Left lobe of liver (tissue), 2 donors: ENCODE data around the gene HLA-DQA1. TPM values are rescaled to one million over a fixed set of nuclear protein-coding genes. Genes with fewer than 3 reads are reported as not detected.
"Not testable (repeated sequence)": the region's sequence is repeated elsewhere in the genome, so short reads cannot be mapped to it uniquely, and the experiment has no call there.

ENCODE experiments used
- ATAC-seq: fragments of 200-7000 bp; cut with Tn5 transposase; one replicate; pipeline ENCODE4 v1.9.1; 2020; ENCODE audit warnings: mild to moderate bottlenecking, moderate library complexity
- DNase-seq: peaks from one replicate; pipeline ENCODE4 v3.0.0-alpha.2; 2020; ENCODE audit warnings: low spot score
- total RNA-seq: library from RNA; stranded (reverse); gene quantifications from one replicate; pipeline ENCODE4 v1.2.1, GENCODE V29; 2021
- donor health status: DM: no; HTN: no; CAD: no; lungs with moderate emphysema.
- donor health status: DM: no; HTN: yes; CAD: no.

HLA-DQA1 gene
- total RNA-seq, result 1.2 TPM

GRCh38 chr6:32637219-32637880 lies at the start of gene HLA-DQA1:
Gene HLA-DQA1 (plus strand): TSS chr6:32637406. CDS start chr6:32637459, 53 bp downstream.
- no peak for DNase-seq
- no peak for ATAC-seq

- DNase-seq (no peak), ATAC-seq (no peak)
Measured at GRCh38 chr6:32588156-32588555, 49.0 kb upstream of the HLA-DQA1 start.

DNA sequence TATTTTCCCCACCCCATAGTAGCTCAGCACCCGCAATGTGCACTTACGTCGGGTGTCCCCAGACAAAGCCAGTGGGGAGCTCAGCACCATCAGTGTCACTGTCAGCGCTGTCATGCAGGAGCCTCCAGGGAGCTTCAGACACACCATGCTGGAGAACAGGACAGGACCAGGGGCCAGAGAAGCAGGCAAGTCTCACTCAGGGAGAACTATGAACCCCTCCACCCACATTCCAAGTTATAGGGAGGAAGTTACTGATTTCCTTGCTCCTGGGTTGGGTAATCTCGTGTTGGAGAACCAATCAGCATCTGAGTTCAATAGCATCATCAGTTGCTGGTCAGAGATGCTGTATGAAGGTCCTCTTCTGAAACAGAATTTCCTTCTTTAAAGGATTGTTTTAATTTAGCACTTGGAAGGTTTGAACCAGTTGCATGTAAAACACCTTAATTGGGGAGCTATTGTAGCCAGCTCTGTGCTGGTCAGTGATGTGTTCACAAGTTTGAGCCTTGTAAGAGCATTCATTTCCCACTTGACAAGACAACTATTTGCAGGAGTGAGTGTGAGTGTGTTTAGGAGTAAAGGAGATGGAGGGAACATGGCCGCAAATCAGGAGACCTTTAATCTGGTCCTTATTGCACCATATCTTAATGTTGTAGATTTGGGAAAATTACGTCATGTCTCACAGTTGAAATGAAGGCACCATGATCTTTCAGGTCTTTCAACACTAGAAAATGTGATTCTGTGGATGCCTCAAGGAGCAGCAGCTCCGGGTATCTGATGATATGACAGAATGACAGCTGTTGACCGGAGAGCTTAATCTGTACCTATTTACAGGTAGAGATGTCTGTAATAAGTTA lies 47.4 kb upstream of the HLA-DQA1 start, which contains the start of gene HLA-DRB1:
Gene HLA-DRB1 (minus strand): TSS at position 253 of the 854 bp plus-strand sequence. CDS start 106 bp downstream, at position 147.
- ATAC-seq, result peak; percentile 98
- DNase-seq, result no peak

DNA sequence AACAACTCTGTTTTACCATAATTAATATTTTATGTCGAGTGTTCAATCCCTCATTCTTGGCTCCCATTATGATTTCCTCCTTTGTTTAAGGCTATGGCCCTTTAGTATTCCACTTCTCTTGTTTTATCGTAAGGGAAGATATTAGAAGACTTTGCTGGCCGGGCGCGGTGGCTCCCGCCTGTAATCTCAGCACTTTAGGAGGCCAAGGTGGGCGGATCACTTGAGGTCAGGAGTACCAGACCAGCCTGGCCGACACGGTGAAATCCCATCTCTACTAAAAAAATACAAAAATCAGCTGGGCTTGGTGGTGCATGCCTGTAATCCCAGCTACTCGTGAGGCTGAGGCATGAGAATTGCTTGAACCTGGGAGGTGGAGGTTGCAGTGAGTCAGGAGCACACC lies 46.5 kb upstream of the HLA-DQA1 start:
- not testable (repeated sequence) for ATAC-seq, DNase-seq

- ATAC-seq, result no peak
Measured at GRCh38 chr6:32597024-32597423, 40.2 kb upstream of the HLA-DQA1 start.

DNA sequence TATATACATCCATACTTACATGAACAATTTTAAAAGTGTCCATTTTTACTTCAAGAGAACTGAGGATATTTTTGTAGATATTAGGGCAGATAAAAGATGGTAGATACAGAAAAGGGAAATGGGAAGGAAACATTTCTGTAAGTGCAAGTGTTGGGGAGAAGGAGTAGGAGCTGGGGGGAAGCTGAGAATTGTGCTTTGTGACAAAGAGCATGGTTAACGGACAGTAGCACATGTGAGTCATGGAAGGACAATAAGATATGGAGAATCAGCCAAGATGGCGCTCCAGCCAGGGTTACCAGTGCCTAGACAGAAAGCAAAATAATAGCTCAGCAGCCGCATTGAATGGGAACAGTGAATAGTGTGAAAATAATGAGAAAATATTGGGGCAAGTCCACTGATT lies 34.8 kb upstream of the HLA-DQA1 start:
- ATAC-seq (no peak), DNase-seq (no peak)

More at GRCh38 chr6:32597024-32597423, 40.2 kb upstream of the HLA-DQA1 start:
- no peak for DNase-seq

DNA sequence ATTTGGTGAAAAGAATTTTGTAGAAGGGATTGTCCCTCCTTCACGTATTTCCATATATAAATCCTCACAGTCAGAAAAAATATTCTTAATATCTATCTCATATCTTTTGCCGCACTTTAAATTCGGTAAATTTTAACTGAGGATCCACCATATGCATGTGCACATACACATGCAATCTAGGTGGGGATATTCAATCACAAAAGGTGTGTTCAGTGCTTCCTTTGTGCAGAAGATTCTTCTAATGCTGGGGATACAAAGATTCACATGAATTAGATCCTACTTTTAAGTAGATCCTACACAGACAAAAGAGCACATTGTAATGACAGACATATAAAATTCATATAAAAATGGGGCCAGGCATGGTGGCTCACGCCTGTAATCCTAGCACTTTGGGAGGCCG lies 34.0 kb upstream of the HLA-DQA1 start:
- DNase-seq, result no peak
- ATAC-seq, result no peak

GRCh38 chr6:32603888-32604287 lies 33.3 kb upstream of the HLA-DQA1 start:
- no peak for DNase-seq
- peak; percentile 18 for ATAC-seq

DNA sequence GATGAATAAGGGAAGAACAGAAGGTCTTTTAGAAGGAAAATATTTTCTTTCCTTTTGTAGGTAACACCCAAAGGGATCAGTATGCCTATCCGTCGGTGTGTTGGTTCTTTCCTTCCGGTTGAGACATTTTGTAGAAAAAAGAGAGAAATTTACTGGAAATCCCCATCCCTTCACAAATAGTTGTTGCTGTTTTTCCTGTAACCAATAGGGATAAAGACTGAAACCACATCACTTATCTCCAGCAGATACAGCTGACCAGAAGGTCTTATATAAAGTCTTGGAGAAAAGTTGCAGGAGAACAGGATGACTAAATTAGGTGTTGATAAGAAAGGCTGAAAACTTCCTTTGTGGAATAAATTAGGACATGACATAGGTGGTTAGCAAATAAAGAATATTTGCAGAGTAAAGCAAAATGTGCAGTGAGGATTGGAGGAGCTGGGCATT lies 32.8 kb upstream of the HLA-DQA1 start:
- DNase-seq (no peak), ATAC-seq (no peak)

- no peak for ATAC-seq
- DNase-seq, result no peak
Measured at GRCh38 chr6:32607263-32607987, 29.8 kb upstream of the HLA-DQA1 start.

DNA sequence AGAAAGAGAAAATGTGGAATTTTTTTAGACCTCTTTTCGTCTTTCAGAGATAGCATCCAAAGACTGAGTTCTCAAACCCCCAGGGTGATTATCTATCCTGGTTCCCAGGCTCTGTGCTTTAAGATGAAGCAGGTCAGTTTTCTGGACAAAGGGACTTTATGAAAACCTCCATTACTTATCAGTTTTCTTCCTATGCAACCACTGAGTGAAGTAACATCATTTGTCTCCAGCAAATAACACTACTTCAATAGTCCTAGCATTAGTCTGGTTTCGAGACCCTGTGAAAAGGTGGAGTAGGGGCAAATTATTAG lies 29.3 kb upstream of the HLA-DQA1 start:
- ATAC-seq (no peak), DNase-seq (no peak)

DNA sequence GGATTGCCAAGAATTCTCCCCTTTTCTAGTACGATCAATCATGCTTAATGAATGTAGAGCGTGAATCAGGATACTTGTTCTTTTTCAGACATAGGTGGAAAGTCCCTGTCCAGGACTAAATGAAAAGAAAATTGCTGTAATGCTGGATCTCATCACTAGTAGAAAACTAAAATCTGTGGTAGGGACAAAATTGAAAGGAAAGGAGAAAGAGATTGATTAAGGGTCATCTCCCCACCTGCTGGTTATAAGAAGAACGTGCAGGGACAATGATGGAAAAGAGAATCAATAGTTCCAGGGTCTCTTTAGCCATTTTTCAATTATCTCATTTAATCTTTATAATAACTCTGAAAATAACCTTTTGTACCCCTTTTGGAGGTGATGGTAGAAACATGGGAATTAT lies 28.8 kb upstream of the HLA-DQA1 start:
- no peak for ATAC-seq
- DNase-seq, result no peak

GRCh38 chr6:32609391-32609730 lies 27.8 kb upstream of the HLA-DQA1 start:
- ATAC-seq, result no peak
- no peak for DNase-seq

GRCh38 chr6:32609731-32610640 lies 27.2 kb upstream of the HLA-DQA1 start:
- DNase-seq, result no peak

DNA sequence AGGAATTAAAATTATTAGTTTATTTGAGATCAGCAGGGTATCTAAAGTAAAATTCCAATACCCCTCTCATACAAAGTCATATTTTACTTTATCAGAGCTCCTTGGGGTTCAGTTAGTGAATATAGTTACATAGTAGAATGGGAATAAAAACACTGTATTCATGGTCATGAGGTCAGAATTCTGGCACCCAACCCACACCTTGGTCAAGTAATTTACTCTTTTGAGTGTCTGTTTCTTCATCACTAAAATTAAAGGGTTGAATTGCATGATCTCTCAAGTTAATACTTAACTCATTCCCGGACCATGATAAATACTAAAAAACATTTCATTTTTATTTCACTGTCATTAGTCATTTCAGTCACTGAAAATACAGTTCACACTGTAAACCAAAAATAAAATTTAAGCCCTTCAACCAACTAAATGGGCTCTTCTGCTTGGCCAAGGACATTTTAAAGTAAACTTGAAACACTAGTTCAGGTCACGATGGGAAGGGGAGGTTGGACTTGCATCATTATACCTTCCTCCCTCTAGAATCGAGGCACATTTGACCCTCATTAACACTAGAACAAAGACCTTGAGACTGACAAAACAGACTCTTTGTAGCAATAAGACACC lies 26.4 kb upstream of the HLA-DQA1 start:
- ATAC-seq (no peak), DNase-seq (no peak)

More at GRCh38 chr6:32609731-32610640, 27.2 kb upstream of the HLA-DQA1 start:
- ATAC-seq, result peak; percentile 88

GRCh38 chr6:32613475-32613874 lies 23.7 kb upstream of the HLA-DQA1 start:
- DNase-seq (no peak), ATAC-seq (no peak)

DNA sequence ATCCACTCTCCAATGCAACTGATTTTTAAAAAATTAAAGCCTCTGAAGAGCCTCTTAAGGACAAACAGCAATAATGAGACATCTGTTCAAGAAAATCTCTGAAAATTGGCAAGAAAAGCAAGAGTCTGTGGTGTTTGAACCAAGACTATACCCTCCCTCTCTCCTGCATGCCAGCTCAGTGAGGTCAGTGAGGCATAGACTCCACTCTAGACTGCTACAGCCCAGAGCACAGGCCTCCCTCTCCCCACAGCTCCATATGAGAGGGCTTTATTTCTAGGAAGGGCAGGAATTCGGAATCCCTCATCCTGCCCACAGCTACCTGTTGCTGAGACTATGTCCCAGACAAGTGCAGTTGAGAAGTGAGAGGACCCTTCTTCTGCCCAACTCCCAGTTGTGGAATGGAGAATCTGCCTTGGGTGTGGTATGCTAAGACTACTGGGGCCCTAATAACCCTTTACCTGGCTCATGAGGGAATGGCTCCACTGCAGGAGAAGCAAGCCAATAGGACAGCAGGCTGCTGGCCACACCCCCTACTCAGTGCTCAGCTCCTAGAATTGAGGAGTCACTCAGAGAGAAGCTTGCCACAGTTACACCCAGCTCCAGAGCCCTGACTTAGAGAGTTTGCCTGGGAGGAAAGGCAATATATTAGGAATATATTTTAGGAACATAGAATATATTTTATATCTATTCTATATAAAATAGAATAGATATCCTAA lies 22.7 kb upstream of the HLA-DQA1 start:
- ATAC-seq, result no peak
- DNase-seq, result no peak

DNA sequence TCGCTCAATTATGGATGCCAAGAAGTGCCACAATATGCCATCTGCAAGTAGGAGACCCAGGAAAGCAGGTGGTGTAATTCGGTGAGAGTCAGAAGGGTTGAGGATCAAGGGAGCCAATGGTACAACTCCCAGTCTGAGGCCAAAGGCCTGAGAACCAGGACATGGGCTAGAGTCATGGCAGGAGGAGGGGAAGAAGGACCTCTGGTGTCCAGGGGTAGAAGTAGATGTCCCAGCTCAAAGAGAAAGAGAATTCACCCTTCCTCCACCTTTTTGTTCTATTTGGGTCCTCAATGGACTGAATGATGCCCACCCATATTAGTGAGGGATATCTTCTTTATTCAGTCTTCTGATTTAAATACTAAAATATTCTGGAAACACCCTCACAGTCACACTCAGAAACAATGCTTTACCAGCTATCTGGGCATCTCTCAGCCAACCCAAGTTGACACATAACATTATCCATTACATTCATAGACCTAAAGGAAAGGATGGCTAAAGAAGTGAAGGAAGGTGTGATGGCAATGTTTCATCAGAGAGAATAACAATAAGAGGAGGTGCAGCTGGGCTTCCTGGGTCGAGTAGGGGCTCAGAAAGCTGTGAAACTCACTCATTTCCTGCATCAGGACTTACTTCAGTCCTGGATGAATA lies 21.2 kb upstream of the HLA-DQA1 start:
- no peak for DNase-seq
- ATAC-seq, result no peak

- ATAC-seq, result no peak
Measured at GRCh38 chr6:32617751-32618150, 19.5 kb upstream of the HLA-DQA1 start.

More at GRCh38 chr6:32617751-32618150, 19.5 kb upstream of the HLA-DQA1 start:
- DNase-seq, result no peak
